ENCODE results near the gene IRF1. TPM values are rescaled to one million over a fixed set of nuclear protein-coding genes. Genes with fewer than 3 reads are reported as not detected.

Gene IRF1
- total and polyA plus RNA-seq, 2 of the 4 experiments (the other 2 are of a cell fraction), result 11.1 to 18.9 TPM

DNA sequence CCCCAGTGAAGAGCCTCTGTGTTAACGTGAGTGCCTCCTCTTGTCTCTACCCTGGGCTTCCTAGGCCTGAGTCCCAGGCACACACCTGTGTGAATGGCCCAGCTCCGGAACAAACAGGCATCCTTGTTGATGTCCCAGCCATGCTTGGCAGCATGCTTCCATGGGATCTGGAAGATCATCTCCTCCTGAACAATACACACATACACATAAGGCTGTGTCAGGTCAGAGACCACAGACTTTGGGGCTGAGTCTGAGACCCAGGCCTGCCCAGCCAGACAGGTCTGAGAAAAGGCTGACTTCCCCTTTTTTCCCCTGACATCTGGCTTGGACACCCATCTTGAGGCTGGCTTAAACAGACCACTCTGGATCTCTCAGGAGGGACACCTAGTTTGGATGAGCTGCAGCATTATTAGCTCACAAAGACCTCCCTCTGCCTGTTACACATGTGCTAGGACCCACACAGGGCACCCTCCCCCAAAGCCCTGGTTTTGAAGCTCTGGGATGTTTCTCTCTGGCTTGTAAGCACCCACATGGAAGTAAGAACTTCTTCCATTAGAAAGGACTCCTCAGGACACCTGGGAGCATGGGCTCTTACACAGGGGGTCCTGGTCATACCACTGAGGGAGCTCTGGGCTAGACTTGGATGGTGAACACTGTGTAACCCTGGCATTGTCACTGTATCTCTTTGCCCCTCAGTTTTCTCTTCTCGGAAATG lies 2.6 kb downstream of the IRF1 start:
- Histone ChIP-seq H4K20me1 (ENCODE audit: insufficient read depth, low read length) (peaks cover 40% of the 10 kb centered on the region), H3K18ac (ENCODE audit: low read depth, low read length) (no peak overlapping the region), H2BK120ac (ENCODE audit: low read depth, low read length) (no peak overlapping the region), H3K27ac (ENCODE audit: insufficient read depth, low read length) (no peak overlapping the region), H3K36me3 (ENCODE audit: control insufficient read depth, insufficient read depth, low read length) (peaks cover 52% of the 10 kb centered on the region), H4K5ac (ENCODE audit: low read depth, low read length) (no peak overlapping the region), H2AK5ac (ENCODE audit: low read depth, low read length) (no peak overlapping the region), H3K27me3 (ENCODE audit: control insufficient read depth, insufficient read depth, low read length) (no peaks in the 10 kb centered on the region), H3K4me3 (ENCODE audit: insufficient read depth, low read depth, low read length) (no peak overlapping the region), H3K4me1 (ENCODE audit: control insufficient read depth, insufficient read depth, low read length) (peaks cover 22% of the 10 kb centered on the region), H3K56ac (ENCODE audit: extremely low read depth, insufficient read depth, low read length) (no peak overlapping the region), H2BK5ac (ENCODE audit: low read depth, low read length, poor library complexity, severe bottlenecking) (no peak overlapping the region), H3K23ac (ENCODE audit: low read depth, low read length) (peak overlapping the region; percentile 58; the same call in 1 of the 2 replicates), H3K9me3 (ENCODE audit: control insufficient read depth, insufficient read depth, low read length) (no peaks in the 10 kb centered on the region), H2BK20ac (ENCODE audit: low read depth, low read length) (no peak overlapping the region), H4K8ac (ENCODE audit: low read depth in 2 of 2, low read length in 2 of 2) (0 out of 4 replicates have a peak overlapping the region, but pooled peaks of 1 of the 2 experiments have one; percentile 10), H3K14ac (replicated peaks; ENCODE audit: low read depth, low read length) (peak overlapping the region; percentile 19; the same call in 1 of the 2 replicates), H3K4ac (ENCODE audit: low read depth, low read length) (no peak overlapping the region), H3K4me2 (ENCODE audit: low read depth, low read length) (no peak overlapping the region; the same call in 1 of the 2 replicates), H3K9me1 (ENCODE audit: insufficient read depth, low read length) (peaks cover 44% of the 10 kb centered on the region), H3K79me1 (ENCODE audit: low read depth in 1 of 2, low read length in 2 of 2) (peaks cover 43 to 77% of the 10 kb centered on the region in 2 experiments), H2AFZ (replicated peaks; ENCODE audit: low read length, poor library complexity) (no peak overlapping the region), H2BK15ac (ENCODE audit: low read depth, low read length) (no peak overlapping the region), H3K9ac (ENCODE audit: low read depth, low read length) (no peak overlapping the region), H4K91ac (ENCODE audit: insufficient read depth, low read depth, low read length) (no peak overlapping the region), H2AK9ac (replicated peaks; ENCODE audit: low read depth, low read length, poor library complexity) (peak overlapping the region; percentile 3)
- POLR2A ChIA-PET (ENCODE audit: unreplicated experiment), result no interaction called here
- WGBS, 2 experiments (ENCODE audit: extremely low coverage in 2 of 2, insufficient read length in 1 of 2), result 94% methylated on average over 2 of the region's 3 CpGs; no CpG with 5 or more reads in 1 of the 2 experiments
- CTCF ChIA-PET, result interaction anchor here (1.0 kb wide), 2 partner anchors 18 to 98 kb away, joined by 3 read pairs; no protein-coding TSS in a partner anchor
- TF ChIP-seq, protein P1, sequence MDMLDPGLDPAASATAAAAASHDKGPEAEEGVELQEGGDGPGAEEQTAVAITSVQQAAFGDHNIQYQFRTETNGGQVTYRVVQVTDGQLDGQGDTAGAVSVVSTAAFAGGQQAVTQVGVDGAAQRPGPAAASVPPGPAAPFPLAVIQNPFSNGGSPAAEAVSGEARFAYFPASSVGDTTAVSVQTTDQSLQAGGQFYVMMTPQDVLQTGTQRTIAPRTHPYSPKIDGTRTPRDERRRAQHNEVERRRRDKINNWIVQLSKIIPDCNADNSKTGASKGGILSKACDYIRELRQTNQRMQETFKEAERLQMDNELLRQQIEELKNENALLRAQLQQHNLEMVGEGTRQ (IDR thresholded peaks at IDR 0.05; ENCODE audit: low read depth, low read length), result no peak
- TF ChIP-seq POLR2A (IDR thresholded peaks at IDR 0.05; ENCODE audit: low read depth, low read length) (no peak), RAD21 (IDR thresholded peaks at IDR 0.05; ENCODE audit: low read length) (no peak), CEBPB (IDR thresholded peaks at IDR 0.05; ENCODE audit: low read depth, low read length) (no peak), RCOR1 (IDR thresholded peaks at IDR 0.05; ENCODE audit: insufficient replicate concordance, low read length) (no peak), SMC3 (IDR thresholded peaks at IDR 0.05; ENCODE audit: low read depth, low read length) (no peak), MAZ (IDR thresholded peaks at IDR 0.05; ENCODE audit: borderline replicate concordance, low read depth, low read length) (no peak), MXI1 (IDR thresholded peaks at IDR 0.05; ENCODE audit: borderline replicate concordance, low read depth, low read length) (no peak), ELK1 (IDR thresholded peaks at IDR 0.05; ENCODE audit: borderline replicate concordance, low read depth, low read length) (no peak), CHD1 (IDR thresholded peaks at IDR 0.05; ENCODE audit: low read depth, low read length) (no peak), RFX5 (IDR thresholded peaks at IDR 0.05; ENCODE audit: low read depth, low read length) (no peak), MAFK (IDR thresholded peaks at IDR 0.05; ENCODE audit: low read depth, low read length) (no peak), FOS (IDR thresholded peaks at IDR 0.05; ENCODE audit: low read depth, low read length) (no peak)
- TF ChIP-seq, protein P2, sequence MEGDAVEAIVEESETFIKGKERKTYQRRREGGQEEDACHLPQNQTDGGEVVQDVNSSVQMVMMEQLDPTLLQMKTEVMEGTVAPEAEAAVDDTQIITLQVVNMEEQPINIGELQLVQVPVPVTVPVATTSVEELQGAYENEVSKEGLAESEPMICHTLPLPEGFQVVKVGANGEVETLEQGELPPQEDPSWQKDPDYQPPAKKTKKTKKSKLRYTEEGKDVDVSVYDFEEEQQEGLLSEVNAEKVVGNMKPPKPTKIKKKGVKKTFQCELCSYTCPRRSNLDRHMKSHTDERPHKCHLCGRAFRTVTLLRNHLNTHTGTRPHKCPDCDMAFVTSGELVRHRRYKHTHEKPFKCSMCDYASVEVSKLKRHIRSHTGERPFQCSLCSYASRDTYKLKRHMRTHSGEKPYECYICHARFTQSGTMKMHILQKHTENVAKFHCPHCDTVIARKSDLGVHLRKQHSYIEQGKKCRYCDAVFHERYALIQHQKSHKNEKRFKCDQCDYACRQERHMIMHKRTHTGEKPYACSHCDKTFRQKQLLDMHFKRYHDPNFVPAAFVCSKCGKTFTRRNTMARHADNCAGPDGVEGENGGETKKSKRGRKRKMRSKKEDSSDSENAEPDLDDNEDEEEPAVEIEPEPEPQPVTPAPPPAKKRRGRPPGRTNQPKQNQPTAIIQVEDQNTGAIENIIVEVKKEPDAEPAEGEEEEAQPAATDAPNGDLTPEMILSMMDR (conservative IDR thresholded peaks at IDR 0.05; ENCODE audit: low read depth, low read length), result no peak
- no peak for DNase-seq
- in situ Hi-C loops (cut with MboI; ENCODE audit: low sequenced_read_pairs) (loop anchor here (25.0 kb wide), 1 partner anchor 401 kb away; no protein-coding TSS in a partner anchor), intact Hi-C loops (cut with micrococcal nuclease) (no loop called here), dilution Hi-C loops (cut with HindIII; ENCODE audit: low sequenced_read_pairs, unreplicated experiment) (no loop called here)
- no TSS peak for BruUV-seq (replicated peaks)
- no peak for ATAC-seq (ENCODE audit: low read depth)
